GM21737 (cell line): ENCODE results near the gene SIK3.
"Not testable (repeated sequence)": the region's sequence is repeated elsewhere in the genome, so short reads cannot be mapped to it uniquely, and the experiment has no call there.

Source experiments
- ATAC-seq: cut with Tn5 transposase; IDR thresholded peaks from one replicate; pipeline ENCODE4 v1.9.1; 2021; ENCODE audit warnings: mild to moderate bottlenecking, moderate library complexity; ENCODE audit not compliant: unreplicated experiment

The SIK3 gene

GRCh38 chr11:116847612-116848011, 250.6 kb downstream of the SIK3 start:
- ATAC-seq = no peak

- ATAC-seq = no peak
Observed at GRCh38 chr11:116844722-116845121, 253.5 kb downstream of the SIK3 start.

- no peak for ATAC-seq
Observed at GRCh38 chr11:116843661-116844060, 254.6 kb downstream of the SIK3 start.

- no peak for ATAC-seq
Observed at GRCh38 chr11:116842909-116843308, 255.3 kb downstream of the SIK3 start.

GRCh38 chr11:116842117-116842516, 256.1 kb downstream of the SIK3 start:
- ATAC-seq = no peak

GRCh38 chr11:116840746-116841296, 257.4 kb downstream of the SIK3 start:
- no peak for ATAC-seq

GRCh38 chr11:116840224-116840745, 257.9 kb downstream of the SIK3 start:
- no peak for ATAC-seq

GRCh38 chr11:116838321-116839084, 259.7 kb downstream of the SIK3 start:
- ATAC-seq = no peak

- no peak for ATAC-seq
Observed at GRCh38 chr11:116837231-116838091, 260.8 kb downstream of the SIK3 start, which contains the start of gene APOA1. TSS of gene APOA1 (minus strand) at chr11:116837622. CDS start at chr11:116837387, 235 bp downstream.

- no peak for ATAC-seq
Observed at GRCh38 chr11:116836632-116836991, 261.6 kb downstream of the SIK3 start.

- ATAC-seq = peak; percentile 72
Observed at GRCh38 chr11:116835791-116836631, 262.2 kb downstream of the SIK3 start.

GRCh38 chr11:116835042-116835772, 263.0 kb downstream of the SIK3 start:
- no peak for ATAC-seq

GRCh38 chr11:116834535-116835041, 263.6 kb downstream of the SIK3 start:
- not testable (repeated sequence) for ATAC-seq

- ATAC-seq = no peak
Observed at GRCh38 chr11:116833816-116834534, 264.3 kb downstream of the SIK3 start.

- ATAC-seq = no peak
Observed at GRCh38 chr11:116833491-116833815, 264.8 kb downstream of the SIK3 start.

GRCh38 chr11:116832350-116833290, 265.6 kb downstream of the SIK3 start:
- no peak for ATAC-seq

GRCh38 chr11:116831790-116832349, 266.4 kb downstream of the SIK3 start:
- no peak for ATAC-seq
